Measurements from ENCODE around the gene CTSH. TPM values are rescaled to one million over a fixed set of nuclear protein-coding genes. Genes with fewer than 3 reads are reported as not detected.

Gene CTSH
- total and polyA plus RNA-seq, 7 experiments from 2014 or later, result 8.4 to 98.4 (median 11.4) TPM

- no peaks in the 10 kb centered on the region for H3K36me3 Mint-ChIP-seq
- no peak overlapping the region for H3K4me3 Mint-ChIP-seq
- DNase-seq, result no peak
- Histone ChIP-seq H3K4me3 (ENCODE audit: low read length) (no peak overlapping the region), H3K9me3 (ENCODE audit: control insufficient read depth in 2 of 3, low read length in 3 of 3) (no peaks in the 10 kb centered on the region), H3K27me3 (ENCODE audit: control insufficient read depth in 2 of 2, insufficient read depth in 2 of 2, low read length in 2 of 2) (no peaks in the 10 kb centered on the region), H3K36me3 (ENCODE audit: control insufficient read depth in 2 of 3, insufficient read depth in 3 of 3, low read length in 3 of 3) (no peaks in the 10 kb centered on the region), H3K4me1 (ENCODE audit: control insufficient read depth in 2 of 2, insufficient read depth in 2 of 2, low read length in 2 of 2) (no peaks in the 10 kb centered on the region), H3K27ac (ENCODE audit: low read depth, low read length) (no peak overlapping the region)
- peak overlapping the region in 1 of 9 donors; percentile 5 for H3K27ac Mint-ChIP-seq
- peaks cover 0 to 2% (median 0%) of the 10 kb centered on the region in 11 donors for H3K9me3 Mint-ChIP-seq
- H3K4me1 Mint-ChIP-seq, result peaks cover 0 to 17% (median 4%) of the 10 kb centered on the region in 7 donors
- CTCF ChIA-PET, result no interaction called here
- POLR2A ChIA-PET, result no interaction called here
- peaks cover 0 to 27% (median 0%) of the 10 kb centered on the region in 5 donors for H3K27me3 Mint-ChIP-seq
- intact Hi-C loops (cut with micrococcal nuclease), result no loop called here
- no peak for ATAC-seq
These were observed 6.3 kb upstream of the CTSH start for GRCh38 chr15:78950902-78951840.

DNA sequence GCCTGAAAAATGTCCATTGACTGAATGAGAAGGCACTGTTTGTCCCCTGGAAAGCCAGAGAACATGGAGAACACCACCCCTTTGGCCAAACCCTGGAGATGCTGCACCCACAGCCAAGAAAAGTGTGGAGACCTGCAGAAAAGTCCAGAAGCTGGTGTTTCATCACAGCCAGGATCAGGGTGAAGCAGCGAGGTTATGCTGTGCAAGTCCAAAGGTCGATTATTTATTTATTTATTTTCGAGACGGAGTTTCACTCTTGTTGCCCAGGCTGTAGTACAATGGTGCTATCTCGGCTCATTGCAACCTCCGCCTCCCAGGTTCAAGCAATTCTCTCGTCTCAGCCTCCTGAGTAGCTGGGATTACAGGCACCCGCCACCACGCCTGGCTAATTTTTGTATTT, 5.5 kb upstream of the CTSH start:
- Mint-ChIP-seq H3K4me3 (no peak overlapping the region), H3K4me1 (peaks cover 0 to 17% (median 4%) of the 10 kb centered on the region in 7 donors), H3K27ac (no peak overlapping the region), H3K27me3 (peaks cover 0 to 33% (median 0%) of the 10 kb centered on the region in 5 donors), H3K9me3 (no peaks in the 10 kb centered on the region), H3K36me3 (no peaks in the 10 kb centered on the region)
- no peak overlapping the region for H3K27ac ChIP-seq (ENCODE audit: low read depth, low read length)
- H3K36me3 ChIP-seq (ENCODE audit: control insufficient read depth in 2 of 3, insufficient read depth in 3 of 3, low read length in 3 of 3), result no peaks in the 10 kb centered on the region
- ATAC-seq (no peak), DNase-seq (no peak)
- CTCF ChIA-PET, result no interaction called here
- no peaks in the 10 kb centered on the region for H3K9me3 ChIP-seq (ENCODE audit: control insufficient read depth in 2 of 3, low read length in 3 of 3)
- no peak overlapping the region for H3K4me3 ChIP-seq (ENCODE audit: low read length)
- intact Hi-C loops (cut with micrococcal nuclease), result no loop called here
- no peaks in the 10 kb centered on the region for H3K27me3 ChIP-seq (ENCODE audit: control insufficient read depth in 2 of 2, insufficient read depth in 2 of 2, low read length in 2 of 2)
- H3K4me1 ChIP-seq (ENCODE audit: control insufficient read depth in 2 of 2, insufficient read depth in 2 of 2, low read length in 2 of 2), result no peaks in the 10 kb centered on the region
- POLR2A ChIA-PET, result no interaction called here

DNA sequence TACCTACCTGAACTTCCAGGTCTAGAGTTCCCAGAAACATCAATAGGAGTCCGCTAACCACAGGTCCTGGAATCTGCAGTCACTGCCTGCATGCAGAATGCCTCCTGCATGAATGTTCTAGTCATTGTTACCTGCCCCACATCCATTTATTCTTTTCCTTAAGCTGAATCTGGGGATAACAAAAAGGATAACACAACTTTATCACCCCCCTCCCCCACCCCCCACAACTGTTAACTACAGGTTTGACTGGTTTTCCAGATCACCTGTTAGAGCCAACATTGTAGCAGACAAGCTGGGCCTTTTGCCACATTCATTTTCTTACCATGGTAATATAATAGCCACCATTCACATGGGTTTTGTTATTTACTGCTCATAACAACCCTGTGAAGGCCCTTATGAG, 4.6 kb upstream of the CTSH start:
- H3K36me3 Mint-ChIP-seq, result no peaks in the 10 kb centered on the region
- H3K9me3 Mint-ChIP-seq, result no peaks in the 10 kb centered on the region
- Histone ChIP-seq H3K36me3 (ENCODE audit: control insufficient read depth in 2 of 3, insufficient read depth in 3 of 3, low read length in 3 of 3) (no peaks in the 10 kb centered on the region), H3K27ac (ENCODE audit: low read depth, low read length) (no peak overlapping the region), H3K4me3 (ENCODE audit: low read length) (no peak overlapping the region), H3K27me3 (ENCODE audit: control insufficient read depth in 2 of 2, insufficient read depth in 2 of 2, low read length in 2 of 2) (no peaks in the 10 kb centered on the region), H3K4me1 (ENCODE audit: control insufficient read depth in 2 of 2, insufficient read depth in 2 of 2, low read length in 2 of 2) (peaks cover 0 to 2% of the 10 kb centered on the region in 2 donors), H3K9me3 (ENCODE audit: control insufficient read depth in 2 of 3, low read length in 3 of 3) (no peaks in the 10 kb centered on the region)
- ATAC-seq (no peak), DNase-seq (no peak)
- no peak overlapping the region for H3K4me3 Mint-ChIP-seq
- ChIA-PET POLR2A (interaction anchor here (0.6 kb wide), 1 partner anchor 939 kb away, joined by 6 read pairs; no protein-coding TSS in a partner anchor), CTCF (no interaction called here)
- no peak overlapping the region for H3K27ac Mint-ChIP-seq
- H3K27me3 Mint-ChIP-seq, result peaks cover 0 to 36% (median 0%) of the 10 kb centered on the region in 5 donors
- intact Hi-C loops (cut with micrococcal nuclease), result no loop called here
- peaks cover 0 to 23% (median 6%) of the 10 kb centered on the region in 7 donors for H3K4me1 Mint-ChIP-seq

GRCh38 chr15:78947506-78947905, 2.7 kb upstream of the CTSH start:
- H3K36me3 Mint-ChIP-seq, result peaks cover 0 to 1% (median 0%) of the 10 kb centered on the region in 5 donors
- H3K9me3 Mint-ChIP-seq, result no peaks in the 10 kb centered on the region
- POLR2A ChIA-PET, result no interaction called here
- H3K4me3 ChIP-seq (ENCODE audit: low read length), result no peak overlapping the region
- H3K4me1 ChIP-seq (ENCODE audit: control insufficient read depth in 2 of 2, insufficient read depth in 2 of 2, low read length in 2 of 2), result peaks cover 0 to 6% of the 10 kb centered on the region in 2 donors
- CTCF ChIA-PET, result no interaction called here
- peak overlapping the region in 2 of 10 donors; percentile 25 to 39 for H3K4me3 Mint-ChIP-seq
- no peaks in the 10 kb centered on the region for H3K36me3 ChIP-seq (ENCODE audit: control insufficient read depth in 2 of 3, insufficient read depth in 3 of 3, low read length in 3 of 3)
- H3K27ac ChIP-seq (ENCODE audit: low read depth, low read length), result no peak overlapping the region
- H3K27me3 Mint-ChIP-seq, result peaks cover 0 to 40% (median 3%) of the 10 kb centered on the region in 5 donors
- peaks cover 0 to 24% (median 12%) of the 10 kb centered on the region in 7 donors for H3K4me1 Mint-ChIP-seq
- H3K27ac Mint-ChIP-seq, result no peak overlapping the region
- intact Hi-C loops (cut with micrococcal nuclease), result no loop called here
- DNase-seq (no peak), ATAC-seq (no peak)
- no peaks in the 10 kb centered on the region for H3K9me3 ChIP-seq (ENCODE audit: control insufficient read depth in 2 of 3, low read length in 3 of 3)
- H3K27me3 ChIP-seq (ENCODE audit: control insufficient read depth in 2 of 2, insufficient read depth in 2 of 2, low read length in 2 of 2), result no peaks in the 10 kb centered on the region

- Histone ChIP-seq H3K9me3 (ENCODE audit: control insufficient read depth in 2 of 3, low read length in 3 of 3) (no peaks in the 10 kb centered on the region), H3K27ac (ENCODE audit: low read depth, low read length) (no peak overlapping the region), H3K27me3 (ENCODE audit: control insufficient read depth in 2 of 2, insufficient read depth in 2 of 2, low read length in 2 of 2) (no peaks in the 10 kb centered on the region), H3K4me1 (ENCODE audit: control insufficient read depth in 2 of 2, insufficient read depth in 2 of 2, low read length in 2 of 2) (peaks cover 0 to 6% of the 10 kb centered on the region in 2 donors), H3K4me3 (ENCODE audit: low read length) (no peak overlapping the region), H3K36me3 (ENCODE audit: control insufficient read depth in 2 of 3, insufficient read depth in 3 of 3, low read length in 3 of 3) (no peaks in the 10 kb centered on the region)
- Mint-ChIP-seq H3K36me3 (peaks cover 0 to 3% (median 0%) of the 10 kb centered on the region in 5 donors), H3K9me3 (no peaks in the 10 kb centered on the region), H3K27ac (no peak overlapping the region), H3K4me1 (peaks cover 0 to 13% (median 10%) of the 10 kb centered on the region in 7 donors), H3K27me3 (peaks cover 0 to 37% (median 5%) of the 10 kb centered on the region in 5 donors), H3K4me3 (peak overlapping the region in 4 of 10 donors; percentile 27 to 57 (median 44))
- ChIA-PET POLR2A (interaction anchor here (0.6 kb wide), 1 partner anchor 185 kb away, joined by 4 read pairs; no protein-coding TSS in a partner anchor), CTCF (no interaction called here)
- intact Hi-C loops (cut with micrococcal nuclease), result no loop called here
- no peak for ATAC-seq
- no peak for DNase-seq
These were observed 1.6 kb upstream of the CTSH start for GRCh38 chr15:78946493-78946892.

DNA sequence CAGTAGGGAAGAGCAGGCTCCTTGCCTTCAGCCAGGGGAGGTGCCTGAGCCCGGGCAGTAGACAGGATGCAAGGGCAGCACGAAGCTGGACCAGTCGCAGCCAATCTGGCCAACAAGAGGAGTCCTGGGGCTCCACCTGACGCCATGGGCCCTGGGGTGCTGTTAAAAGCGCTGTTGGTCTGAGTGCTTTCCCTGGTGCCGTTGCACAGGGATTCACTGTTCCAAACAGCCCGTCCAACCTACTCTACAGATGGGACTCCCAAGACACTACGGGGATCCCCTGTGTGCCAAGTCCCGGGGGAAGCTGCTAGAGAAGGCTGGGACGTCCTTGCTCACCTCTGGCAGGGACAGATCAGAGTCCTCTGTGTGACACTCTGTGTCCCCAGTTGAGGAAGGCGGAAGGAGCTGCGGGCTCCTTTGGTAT, 632 bp downstream of the CTSH start:
- Mint-ChIP-seq H3K27me3 (peaks cover 0 to 37% (median 6%) of the 10 kb centered on the region in 5 donors), H3K4me3 (peak overlapping the region; percentile 59 to 89 (median 74)), H3K4me1 (peaks cover 0 to 14% (median 7%) of the 10 kb centered on the region in 7 donors), H3K9me3 (peaks cover 0 to under 1% (median 0%) of the 10 kb centered on the region in 11 donors), H3K27ac (peak overlapping the region in 1 of 9 donors; percentile 52), H3K36me3 (peaks cover 0 to 8% (median 0%) of the 10 kb centered on the region in 5 donors)
- DNase-seq (no peak), ATAC-seq (peak; percentile 22)
- peaks cover 0 to 6% of the 10 kb centered on the region in 2 donors for H3K4me1 ChIP-seq (ENCODE audit: control insufficient read depth in 2 of 2, insufficient read depth in 2 of 2, low read length in 2 of 2)
- POLR2A ChIA-PET, result no interaction called here
- CTCF ChIA-PET, result no interaction called here
- no peak overlapping the region for H3K27ac ChIP-seq (ENCODE audit: low read depth, low read length)
- H3K27me3 ChIP-seq (ENCODE audit: control insufficient read depth in 2 of 2, insufficient read depth in 2 of 2, low read length in 2 of 2), result no peaks in the 10 kb centered on the region
- peak overlapping the region; percentile 60 for H3K4me3 ChIP-seq (ENCODE audit: low read length)
- no peaks in the 10 kb centered on the region for H3K9me3 ChIP-seq (ENCODE audit: control insufficient read depth in 2 of 3, low read length in 3 of 3)
- intact Hi-C loops (cut with micrococcal nuclease), result loop anchor here in 1 of 2 donors (2.0 to 5.0 kb wide), 2 partner anchors 33 to 71 kb away; partner anchors contain the start of gene MORF4L1
- H3K36me3 ChIP-seq (ENCODE audit: control insufficient read depth in 2 of 3, insufficient read depth in 3 of 3, low read length in 3 of 3), result no peaks in the 10 kb centered on the region

Measured in naive thymus-derived CD4-positive, alpha-beta T cell (primary cell).